H9 (cell line): ENCODE measurements around the gene C1QL4. TPM values are rescaled to one million over a fixed set of nuclear protein-coding genes. Genes with fewer than 3 reads are reported as not detected.
"Not testable (repeated sequence)": the region's sequence is repeated elsewhere in the genome, so short reads cannot be mapped to it uniquely, and the experiment has no call there.

Experiments used
- DNase-seq: peaks from one replicate; pipeline ENCODE4 v3.0.0-alpha.2; 2017
- H2AFZ ChIP-seq: one replicate; pipeline ENCODE4 v1.6.1; 2013; ENCODE audit warnings: mild to moderate bottlenecking, low read length, control low read depth, moderate library complexity
- H2AK5ac ChIP-seq: 2 replicates; pipeline ENCODE4 v1.6.1; 2013; ENCODE audit warnings: low read length, control low read depth, mixed read lengths; ENCODE audit not compliant: insufficient read length
- H2BK120ac ChIP-seq: one replicate; pipeline ENCODE4 v1.6.1; 2013; ENCODE audit warnings: low read depth, mild to moderate bottlenecking, low read length, control low read depth, inconsistent platforms; ENCODE audit not compliant: poor library complexity, severe bottlenecking
- H2BK12ac ChIP-seq: 2 replicates; pipeline ENCODE4 v1.6.1; 2013; ENCODE audit warnings: low read length, control low read depth, mixed read lengths, low read depth; ENCODE audit not compliant: insufficient read length
- H2BK15ac ChIP-seq: 2 replicates; pipeline ENCODE4 v1.6.1; 2013; ENCODE audit warnings: low read depth, low read length, control low read depth
- H2BK20ac ChIP-seq: one replicate; pipeline ENCODE4 v1.6.1; 2013; ENCODE audit warnings: low read depth, mild to moderate bottlenecking, low read length, control low read depth, inconsistent platforms; ENCODE audit not compliant: poor library complexity, severe bottlenecking
- H2BK5ac ChIP-seq: 2 replicates; pipeline ENCODE4 v1.6.1; 2013; ENCODE audit warnings: low read length, control low read depth, mixed read lengths; ENCODE audit not compliant: insufficient read length
- H3K14ac ChIP-seq: 2 replicates; pipeline ENCODE4 v1.6.1; 2013; ENCODE audit warnings: low read length, control low read depth; ENCODE audit not compliant: insufficient read depth
- H3K18ac ChIP-seq: 2 replicates; pipeline ENCODE4 v1.6.1; 2013; ENCODE audit warnings: low read depth, mild to moderate bottlenecking, mixed read lengths, low read length, control low read depth; ENCODE audit not compliant: insufficient read length
- H3K23ac ChIP-seq: 2 replicates; pipeline ENCODE4 v1.6.1; 2013; ENCODE audit warnings: low read length, control low read depth, mixed read lengths, low read depth; ENCODE audit not compliant: insufficient read length
- H3K23me2 ChIP-seq: 2 replicates; pipeline ENCODE4 v1.6.1; 2013; ENCODE audit warnings: low read depth, mild to moderate bottlenecking, mixed read lengths, low read length, control low read depth; ENCODE audit not compliant: insufficient read length, poor library complexity, severe bottlenecking
- H3K27ac ChIP-seq: 2 replicates; pipeline ENCODE4 v1.5.1; 2013; ENCODE audit warnings: low read length, control low read depth, mixed read lengths, low read depth; ENCODE audit not compliant: insufficient read length
- H3K27me3 ChIP-seq: 2 replicates; pipeline ENCODE4 v1.6.1; 2013; ENCODE audit warnings: low read length, control low read depth, inconsistent platforms; ENCODE audit not compliant: insufficient read depth
- H3K4ac ChIP-seq: 2 replicates; pipeline ENCODE4 v1.6.1; 2013; ENCODE audit warnings: low read depth, mild to moderate bottlenecking, control low read depth, inconsistent platforms, low read length, moderate library complexity
- H3K4me1 ChIP-seq: 2 replicates; pipeline ENCODE4 v1.6.1; 2013; ENCODE audit warnings: low read length, control low read depth, inconsistent platforms; ENCODE audit not compliant: insufficient read depth
- H3K4me2 ChIP-seq: 2 replicates; pipeline ENCODE4 v1.6.1; 2013; ENCODE audit warnings: low read length, control low read depth, mixed read lengths; ENCODE audit not compliant: insufficient read length, insufficient read depth
- H3K56ac ChIP-seq: 2 replicates; pipeline ENCODE4 v1.6.1; 2013; ENCODE audit warnings: low read depth, mild to moderate bottlenecking, mixed read lengths, low read length, control low read depth; ENCODE audit not compliant: insufficient read length
- H3K79me1 ChIP-seq: 2 replicates; pipeline ENCODE4 v1.6.1; 2013; ENCODE audit warnings: low read depth, mild to moderate bottlenecking, moderate library complexity, low read length, control low read depth, inconsistent platforms; ENCODE audit not compliant: insufficient read depth, poor library complexity, severe bottlenecking
- H3K79me2 ChIP-seq: 2 replicates; pipeline ENCODE4 v1.6.1; 2013; ENCODE audit warnings: low read length, control low read depth, inconsistent platforms; ENCODE audit not compliant: insufficient read depth
- H3K9ac ChIP-seq: 2 replicates; pipeline ENCODE4 v1.6.1; 2013; ENCODE audit warnings: low read length, control low read depth, mixed read lengths; ENCODE audit not compliant: insufficient read length; ENCODE audit errors: extremely low read depth
- H3K9me3 ChIP-seq: one replicate; pipeline ENCODE4 v1.6.1; 2013; ENCODE audit warnings: low read depth, low read length, inconsistent platforms; ENCODE audit not compliant: control insufficient read depth
- H3T11ph ChIP-seq: one replicate; pipeline ENCODE4 v1.6.1; 2013; ENCODE audit warnings: mild to moderate bottlenecking, low read length, control low read depth, inconsistent platforms
- H4K20me1 ChIP-seq: one replicate; pipeline ENCODE4 v1.6.1; 2013; ENCODE audit not compliant: control insufficient read depth, insufficient read length, insufficient read depth
- H4K5ac ChIP-seq: 2 replicates; pipeline ENCODE4 v1.6.1; 2013; ENCODE audit warnings: low read depth, mild to moderate bottlenecking, mixed read lengths, low read length, control low read depth; ENCODE audit not compliant: insufficient read length
- H4K8ac ChIP-seq: replicated peaks from 2 replicates; pipeline ENCODE4 v1.6.1; 2013; ENCODE audit warnings: low read length, control low read depth, mixed read lengths, low read depth; ENCODE audit not compliant: insufficient read length
- H4K91ac ChIP-seq: 2 replicates; pipeline ENCODE4 v1.6.1; 2013; ENCODE audit warnings: low read depth, mild to moderate bottlenecking, moderate library complexity, mixed read lengths, low read length, control low read depth; ENCODE audit not compliant: insufficient read length
- H3K27ac Mint-ChIP-seq, 3 experiments: 2 replicates in 2 of 3; 3 replicates in 1 of 3; pipeline ENCODE4 v1.8.0; 2020 to 2021; ENCODE audit warnings: mixed read lengths in 3 of 3, mild to moderate bottlenecking in 1 of 3, moderate library complexity in 1 of 3
- H3K27me3 Mint-ChIP-seq: 2 replicates; pipeline ENCODE4 v1.8.0; 2021; ENCODE audit warnings: low read depth, mild to moderate bottlenecking, moderate library complexity, mixed read lengths
- H3K36me3 Mint-ChIP-seq, 3 experiments: 2 replicates in 2 of 3; 3 replicates in 1 of 3; pipeline ENCODE4 v1.8.0; 2020 to 2021; ENCODE audit warnings: low read depth in 3 of 3, mixed read lengths in 3 of 3; ENCODE audit not compliant: insufficient read depth in 1 of 3
- H3K4me1 Mint-ChIP-seq, 2 experiments: 2 replicates each; pipeline ENCODE4 v1.8.0; 2020; ENCODE audit warnings: mixed read lengths in 2 of 2
- H3K4me3 Mint-ChIP-seq, 2 experiments: 2 replicates in 1 of 2; 3 replicates in 1 of 2; pipeline ENCODE4 v1.8.0; 2020 to 2021; ENCODE audit warnings: mild to moderate bottlenecking in 2 of 2, mixed read lengths in 2 of 2, moderate library complexity in 1 of 2
- H3K9me3 Mint-ChIP-seq, 2 experiments: 2 replicates in 1 of 2; 3 replicates in 1 of 2; pipeline ENCODE4 v1.8.0; 2020; ENCODE audit warnings: mild to moderate bottlenecking in 2 of 2, mixed read lengths in 2 of 2, moderate library complexity in 1 of 2
- WGBS: extraction: QIAGEN DNeasy Blood & Tissue Kit; methylation state at CpG from one replicate; pipeline ENCODE4 v1.1.7; 2013; ENCODE audit warnings: missing lambda C conversion rate, low lambda C conversion rate, mixed read lengths; ENCODE audit not compliant: insufficient read length; ENCODE audit errors: extremely low coverage; 5-methylcytosine and 5-hydroxymethylcytosine counted together
- total RNA-seq: library from RNA; stranded (reverse); gene quantifications from 2 replicates; pipeline ENCODE4 v1.2.1, GENCODE V29; 2021

Gene C1QL4
- total RNA-seq, 1 experiment from 2014 or later, result 1.9 TPM

DNA sequence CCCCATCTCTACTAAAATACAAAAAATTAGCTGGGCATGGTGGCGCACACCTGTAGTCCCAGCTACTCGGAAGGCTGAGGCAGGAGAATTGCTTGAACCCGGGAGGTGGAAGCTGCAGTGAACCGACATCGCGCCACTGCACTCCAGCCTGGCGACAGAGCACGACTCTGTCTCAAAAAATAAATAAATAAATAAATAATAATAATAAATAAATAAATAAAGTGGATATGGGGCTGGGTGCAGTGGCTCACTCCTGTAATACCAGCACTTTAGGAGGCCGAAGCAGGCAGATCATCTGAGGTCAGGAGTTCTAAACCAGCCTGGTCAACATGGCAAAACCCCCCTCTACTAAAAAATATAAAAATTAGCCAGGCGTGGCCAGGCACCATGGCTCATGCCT is 19.9 kb downstream of the C1QL4 start:
- not testable (repeated sequence) for H3K79me2 ChIP-seq, H2BK12ac ChIP-seq, H2BK20ac ChIP-seq, H2BK120ac ChIP-seq, H3K79me1 ChIP-seq, DNase-seq, H3K4ac ChIP-seq, H3K36me3 Mint-ChIP-seq, H2BK15ac ChIP-seq, H3K9ac ChIP-seq, H3K27ac ChIP-seq, H3K56ac ChIP-seq, H3K23ac ChIP-seq, H3K27me3 ChIP-seq, H2BK5ac ChIP-seq, H3K9me3 Mint-ChIP-seq, H3K4me2 ChIP-seq, H3K14ac ChIP-seq, H4K5ac ChIP-seq, H4K91ac ChIP-seq, H4K20me1 ChIP-seq, H3T11ph ChIP-seq, H3K27ac Mint-ChIP-seq, H3K18ac ChIP-seq, H2AFZ ChIP-seq, H4K8ac ChIP-seq, H2AK5ac ChIP-seq, H3K23me2 ChIP-seq, H3K9me3 ChIP-seq, H3K4me1 Mint-ChIP-seq, H3K4me3 Mint-ChIP-seq, H3K4me1 ChIP-seq
- no CpG with 5 or more reads among the region's 10 CpGs for WGBS
- H3K27me3 Mint-ChIP-seq, result peaks cover 20% of the 10 kb centered on the region
